Motor neuron (in vitro differentiated cells): ENCODE results near the gene THSD4. TPM values are rescaled to one million over a fixed set of nuclear protein-coding genes. Genes with fewer than 3 reads are reported as not detected.
"Not testable (repeated sequence)": the region's sequence is repeated elsewhere in the genome, so short reads cannot be mapped to it uniquely, and the experiment has no call there.

Experiments used
- ATAC-seq, 8 experiments: fragments of 200-7000 bp; cut with Tn5 transposase; replicated peaks in 6 of 8; 2 replicates each; pipeline ENCODE4 v1.8.0; 2021; ENCODE audit warnings: mild to moderate bottlenecking in 8 of 8, moderate library complexity in 8 of 8
- H3K27ac ChIP-seq, 2 donors: fragments of 250-450 bp; sonication (Bioruptor Pico); 2 replicates each; pipeline ENCODE4 v1.9.0; 2021; ENCODE audit warnings: antibody characterized with exemption in 2 of 2, mild to moderate bottlenecking in 2 of 2, moderate library complexity in 1 of 2
- H3K4me1 ChIP-seq, 2 donors: fragments of 250-450 bp; sonication (Bioruptor Pico); replicated peaks in 1 of 2; 2 replicates each; pipeline ENCODE4 v1.6.1; 2021; ENCODE audit warnings: antibody characterized with exemption in 2 of 2, mild to moderate bottlenecking in 2 of 2, moderate library complexity in 1 of 2
- H3K4me3 ChIP-seq, 5 donors: fragments of 250-450 bp; sonication (Bioruptor Pico); 2 replicates each; pipeline ENCODE4 v1.9.0; 2021; ENCODE audit warnings: antibody characterized with exemption in 5 of 5, mild to moderate bottlenecking in 5 of 5, moderate library complexity in 4 of 5
- WGBS, 10 experiments: fragments of 450-650 bp; shearing (Covaris generic); methylation state at CpG; one replicate each; pipeline ENCODE4 v1.0.0; 2022; 5-methylcytosine and 5-hydroxymethylcytosine counted together
- in situ Hi-C, 9 experiments: fragments of 400-800 bp; cut with MboI; loops; one replicate each; pipeline ENCODE4 v1.15.0; 2021; ENCODE audit warnings: low sequenced_read_pairs in 9 of 9, low pct_unique_long_range_greater_than_20kb in 2 of 9; ENCODE audit not compliant: unreplicated experiment in 9 of 9
- total RNA-seq, 8 experiments: library from RNA; unstranded; fragments of 300-600 nt; gene quantifications; 2 replicates each; pipeline versions ENCODE4 v1.2.3 to v1.2.4, GENCODE V29; 2022

THSD4 gene
- total RNA-seq, 8 experiments from 2014 or later, result 1.3 to 28.4 (median 6.7) TPM

GRCh38 chr15:71401728-71402127 lies 286.5 kb downstream of the THSD4 start:
- H3K4me1 ChIP-seq, ATAC-seq, H3K4me3 ChIP-seq, in situ Hi-C loops, H3K27ac ChIP-seq: not testable (repeated sequence)
- WGBS, 10 experiments, result 100% methylated on average over 1 of the region's 3 CpGs; no CpG with 5 or more reads in 6 of the 10 experiments

GRCh38 chr15:71409541-71409940 lies 294.3 kb downstream of the THSD4 start:
- WGBS, 10 experiments, result 50 to 100% (median 75%) methylated on average over 1 of the region's 1 CpG; no CpG with 5 or more reads in 5 of the 10 experiments
- in situ Hi-C loops, result no loop called here
- Histone ChIP-seq H3K27ac (no peak overlapping the region), H3K4me3 (no peak overlapping the region), H3K4me1 (peaks cover 15% of the 10 kb centered on the region in 2 donors)
- peak in 3 of 8 experiments; percentile 4 to 13 (median 12) for ATAC-seq

- in situ Hi-C loops, result no loop called here
- H3K27ac ChIP-seq, result no peak overlapping the region
- H3K4me3 ChIP-seq, result no peak overlapping the region
- H3K4me1 ChIP-seq, result peaks cover 15 to 19% of the 10 kb centered on the region in 2 donors
- ATAC-seq, result no peak
- 77 to 100% (median 84%) methylated on average over 2 to 6 of the region's 6 CpGs; no CpG with 5 or more reads in 1 of the 10 experiments for WGBS, 10 experiments
Observed at GRCh38 chr15:71410347-71410746, 295.1 kb downstream of the THSD4 start.

GRCh38 chr15:71411538-71412482 lies 296.5 kb downstream of the THSD4 start:
- no peak overlapping the region for H3K27ac ChIP-seq
- H3K4me1 ChIP-seq, result peaks cover 15 to 19% of the 10 kb centered on the region in 2 donors
- in situ Hi-C loops, result no loop called here
- ATAC-seq, result peak in 5 of 8 experiments; percentile 90 to 99 (median 98)
- H3K4me3 ChIP-seq, result no peak overlapping the region
- 0 to 74% (median 49%) methylated on average over 1 to 16 of the region's 16 CpGs; no CpG with 5 or more reads in 1 of the 10 experiments for WGBS, 10 experiments

- H3K4me3 ChIP-seq, result no peak overlapping the region
- no peak for ATAC-seq
- H3K27ac ChIP-seq, result no peak overlapping the region
- in situ Hi-C loops, result no loop called here
- WGBS, 10 experiments, result 70 to 100% (median 84%) methylated on average over 1 to 3 of the region's 3 CpGs; no CpG with 5 or more reads in 1 of the 10 experiments
- H3K4me1 ChIP-seq, result peaks cover 15 to 19% of the 10 kb centered on the region in 2 donors
Observed at GRCh38 chr15:71413419-71413818, 298.1 kb downstream of the THSD4 start.

- peak in 1 of 8 experiments; percentile 36 for ATAC-seq
- H3K27ac ChIP-seq, result no peak overlapping the region
Observed at GRCh38 chr15:71414853-71415252, 299.6 kb downstream of the THSD4 start.

GRCh38 chr15:71422530-71423259 lies 307.4 kb downstream of the THSD4 start:
- Histone ChIP-seq H3K27ac (no peak overlapping the region), H3K4me1 (no peaks in the 10 kb centered on the region), H3K4me3 (no peak overlapping the region)
- in situ Hi-C loops, result no loop called here
- WGBS, 10 experiments, result 83 to 100% (median 91%) methylated on average over 1 to 2 of the region's 5 CpGs; no CpG with 5 or more reads in 6 of the 10 experiments
- ATAC-seq, result no peak

More at GRCh38 chr15:71414853-71415252, 299.6 kb downstream of the THSD4 start:
- in situ Hi-C loops, result no loop called here
- Histone ChIP-seq H3K4me1 (peaks cover 15 to 19% of the 10 kb centered on the region in 2 donors), H3K4me3 (no peak overlapping the region)
- 24 to 100% (median 64%) methylated on average over 1 to 2 of the region's 2 CpGs; no CpG with 5 or more reads in 3 of the 10 experiments for WGBS, 10 experiments

GRCh38 chr15:71424765-71425164 lies 309.5 kb downstream of the THSD4 start:
- in situ Hi-C loops, result loop anchor here in 3 of 9 experiments (25.0 kb wide), 3 partner anchors 312 to 537 kb away; partner anchors contain the start of genes LRRC49 (in 1 of the 3), THAP10 (in 1 of the 3) and THSD4 (in 1 of the 3)
- no peak overlapping the region for H3K4me3 ChIP-seq
- no peak for ATAC-seq
- H3K27ac ChIP-seq, result no peak overlapping the region
- peaks cover 6 to 10% of the 10 kb centered on the region in 2 donors for H3K4me1 ChIP-seq
- WGBS, 10 experiments, result 42 to 92% (median 63%) methylated on average over 2 of the region's 2 CpGs; no CpG with 5 or more reads in 5 of the 10 experiments

- Histone ChIP-seq H3K27ac (no peak overlapping the region), H3K4me1 (peaks cover 6 to 10% of the 10 kb centered on the region in 2 donors), H3K4me3 (no peak overlapping the region)
- in situ Hi-C loops, result loop anchor here in 3 of 9 experiments (25.0 kb wide), 3 partner anchors 313 to 538 kb away; partner anchors contain the start of genes LRRC49 (in 1 of the 3), THAP10 (in 1 of the 3) and THSD4 (in 1 of the 3)
- no peak for ATAC-seq
- WGBS, 10 experiments, result 80 to 100% (median 97%) methylated on average over 1 to 3 of the region's 3 CpGs; no CpG with 5 or more reads in 5 of the 10 experiments
Observed at GRCh38 chr15:71425388-71425787, 310.1 kb downstream of the THSD4 start.

GRCh38 chr15:71426792-71427191 lies 311.5 kb downstream of the THSD4 start:
- H3K4me1 ChIP-seq, result peaks cover 6 to 21% of the 10 kb centered on the region in 2 donors
- no peak for ATAC-seq
- no peak overlapping the region for H3K4me3 ChIP-seq
- H3K27ac ChIP-seq, result no peak overlapping the region
- 20 to 100% (median 88%) methylated on average over 1 to 2 of the region's 2 CpGs; no CpG with 5 or more reads in 1 of the 10 experiments for WGBS, 10 experiments
- in situ Hi-C loops, result loop anchor here in 3 of 9 experiments (25.0 kb wide), 3 partner anchors 314 to 539 kb away; partner anchors contain the start of genes LRRC49 (in 1 of the 3), THAP10 (in 1 of the 3) and THSD4 (in 1 of the 3)

GRCh38 chr15:71430782-71431181 lies 315.5 kb downstream of the THSD4 start:
- 13 to 100% (median 100%) methylated on average over 1 to 2 of the region's 2 CpGs; no CpG with 5 or more reads in 1 of the 10 experiments for WGBS, 10 experiments
- in situ Hi-C loops, result loop anchor here in 3 of 9 experiments (10.0 to 25.0 kb wide), 4 partner anchors 316 to 543 kb away; partner anchors contain the start of genes THSD4 (in 2 of the 3), LRRC49 (in 1 of the 3) and THAP10 (in 1 of the 3)
- no peak overlapping the region for H3K27ac ChIP-seq
- peak in 3 of 8 experiments; percentile 62 to 88 (median 88) for ATAC-seq
- no peak overlapping the region for H3K4me3 ChIP-seq
- H3K4me1 ChIP-seq, result peaks cover 6 to 21% of the 10 kb centered on the region in 2 donors
